Naive thymus-derived CD8-positive, alpha-beta T cell (primary cell): ENCODE results near the gene PITPNM1. TPM values are rescaled to one million over a fixed set of nuclear protein-coding genes. Genes with fewer than 3 reads are reported as not detected.
"Not testable (repeated sequence)": the region's sequence is repeated elsewhere in the genome, so short reads cannot be mapped to it uniquely, and the experiment has no call there.

ENCODE experiments used
- ATAC-seq, 2 donors: fragments of 150-1000 bp; cut with Tn5 transposase in 1 of 2; sonication (Bioruptor Pico), chemical (Tn5 transposase) in 1 of 2; 1 replicate in 1 of 2; 2 replicates in 1 of 2; pipeline ENCODE4 v1.10.0; 2021; ENCODE audit warnings: mild to moderate bottlenecking in 2 of 2, moderate library complexity in 2 of 2
- POLR2A ChIA-PET: fragments of 350-600 bp; sonication (Branson Sonifier 250); formaldehyde crosslinking; loops from one replicate; lab custom pipeline; 2021; ENCODE audit warnings: antibody characterized with exemption; lab: Charles Lee
- DNase-seq, 10 donors: peaks; one replicate each; pipeline versions ENCODE4 v3.0.0 to v3.0.0-alpha.2; 2020 to 2022
- H3K27ac Mint-ChIP-seq, 10 donors: one replicate each; pipeline ENCODE4 v1.8.0; 2020 to 2022; ENCODE audit warnings: mild to moderate bottlenecking in 10 of 10, mixed read lengths in 10 of 10, moderate library complexity in 4 of 10, inconsistent platforms in 1 of 10
- H3K27me3 Mint-ChIP-seq, 5 donors: one replicate each; pipeline ENCODE4 v1.8.0; 2021 to 2022; ENCODE audit warnings: mixed read lengths in 5 of 5
- H3K36me3 Mint-ChIP-seq, 3 donors: one replicate each; pipeline ENCODE4 v1.8.0; 2020 to 2022; ENCODE audit warnings: mixed read lengths in 3 of 3, mild to moderate bottlenecking in 2 of 3, inconsistent platforms in 1 of 3
- H3K4me1 Mint-ChIP-seq, 4 donors: one replicate each; pipeline ENCODE4 v1.8.0; 2021 to 2022; ENCODE audit warnings: mixed read lengths in 4 of 4
- H3K4me3 Mint-ChIP-seq, 10 donors: one replicate each; pipeline ENCODE4 v1.8.0; 2020 to 2022; ENCODE audit warnings: mild to moderate bottlenecking in 10 of 10, mixed read lengths in 10 of 10, moderate library complexity in 6 of 10, inconsistent platforms in 1 of 10
- H3K9me3 Mint-ChIP-seq, 9 donors: one replicate each; pipeline ENCODE4 v1.8.0; 2020 to 2022; ENCODE audit warnings: mixed read lengths in 9 of 9, mild to moderate bottlenecking in 3 of 9, inconsistent platforms in 1 of 9, moderate library complexity in 1 of 9
- polyA plus RNA-seq, 3 donors: library from polyadenylated mRNA; unstranded; fragments of 300-500 nt; fragmentation: Illumina TruSeq; gene quantifications; one replicate each; pipeline ENCODE4 v1.2.3, GENCODE V29; 2021
- total RNA-seq, 8 experiments: library from RNA in 2 of 8; stranded (reverse) in 2 of 8; gene quantifications; one replicate each; pipeline ENCODE4 v1.2.3 and lab custom pipeline; 2021 to 2026

PITPNM1 gene
- total and polyA plus RNA-seq, 5 experiments from 2014 or later = 13.8 to 120 (median 36.5) TPM

GRCh38 chr11:67466367-67466766, 38.8 kb downstream of the PITPNM1 start:
- ATAC-seq (no peak), DNase-seq (peak in 1 of 10 donors; percentile 45)
- no peaks in the 10 kb centered on the region for H3K27me3 Mint-ChIP-seq
- POLR2A ChIA-PET = interaction anchor here (1.5 to 28.8 kb wide), 11 partner anchors 19 to 115 kb away, joined by 5 to 780 read pairs (median 65); partner anchors contain the start of genes AIP, CARNS1, CORO1B and GPR152
- no peaks in the 10 kb centered on the region for H3K36me3 Mint-ChIP-seq
- no peaks in the 10 kb centered on the region for H3K9me3 Mint-ChIP-seq
- H3K4me3 Mint-ChIP-seq = peak overlapping the region in 5 of 10 donors; percentile 7 to 92 (median 53)
- H3K27ac Mint-ChIP-seq = peak overlapping the region in 8 of 10 donors; percentile 51 to 84 (median 74)
- H3K4me1 Mint-ChIP-seq = peaks cover 13 to 52% (median 39%) of the 10 kb centered on the region in 4 donors

DNA sequence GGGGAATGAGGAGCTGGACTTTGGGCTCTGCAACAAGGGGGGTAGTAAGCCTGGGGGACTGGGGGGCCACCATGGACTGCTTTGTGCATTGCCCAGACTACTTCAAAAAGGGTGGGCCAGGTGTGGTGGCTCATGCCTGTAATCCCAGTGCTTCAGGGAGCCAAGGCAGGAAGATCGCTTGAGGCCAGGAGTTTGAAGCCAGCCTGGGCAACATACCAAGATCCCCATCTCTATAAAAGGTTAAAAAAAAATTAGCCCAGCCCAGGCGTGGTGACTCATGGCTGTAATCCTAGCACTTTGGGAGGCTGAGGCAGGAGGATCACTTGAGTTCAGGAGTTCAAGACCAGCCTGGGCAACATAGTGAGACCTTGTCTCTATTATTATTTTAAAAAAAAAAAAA, 39.6 kb downstream of the PITPNM1 start:
- Mint-ChIP-seq H3K4me3 (peak overlapping the region; percentile 81 to 92 (median 88)), H3K4me1 (peaks cover 14 to 53% (median 39%) of the 10 kb centered on the region in 4 donors), H3K27ac (peak overlapping the region; percentile 82 to 97 (median 95))
- POLR2A ChIA-PET = interaction anchor here (0.8 to 28.8 kb wide), 16 partner anchors 9 to 114 kb away, joined by 3 to 780 read pairs (median 6); partner anchors contain the start of genes AIP, CABP4, CARNS1 and CDK2AP2
- not testable (repeated sequence) for H3K27me3 Mint-ChIP-seq, ATAC-seq, H3K36me3 Mint-ChIP-seq, H3K9me3 Mint-ChIP-seq
- DNase-seq = peak in 1 of 10 donors; percentile 53

GRCh38 chr11:67465189-67465510, 40.0 kb downstream of the PITPNM1 start:
- Mint-ChIP-seq H3K4me1 (peaks cover 14 to 55% (median 38%) of the 10 kb centered on the region in 4 donors), H3K27ac (peak overlapping the region; percentile 82 to 97 (median 95)), H3K4me3 (peak overlapping the region; percentile 81 to 92 (median 88)), H3K9me3 (no peaks in the 10 kb centered on the region), H3K36me3 (no peaks in the 10 kb centered on the region), H3K27me3 (no peaks in the 10 kb centered on the region)
- ATAC-seq (peak in 1 of 2 donors; percentile 3), DNase-seq (no peak)
- POLR2A ChIA-PET = interaction anchor here (0.8 to 28.8 kb wide), 16 partner anchors 10 to 114 kb away, joined by 3 to 780 read pairs (median 6); partner anchors contain the start of genes AIP, CABP4, CARNS1 and CDK2AP2

GRCh38 chr11:67464411-67465188, 40.6 kb downstream of the PITPNM1 start:
- Mint-ChIP-seq H3K9me3 (no peaks in the 10 kb centered on the region), H3K4me1 (peaks cover 18 to 55% (median 41%) of the 10 kb centered on the region in 4 donors), H3K4me3 (peak overlapping the region; percentile 81 to 92 (median 88)), H3K27ac (peak overlapping the region; percentile 82 to 97 (median 95)), H3K27me3 (no peaks in the 10 kb centered on the region), H3K36me3 (no peaks in the 10 kb centered on the region)
- ATAC-seq (peak; percentile 82), DNase-seq (peak; percentile 85 to 97 (median 91))
- POLR2A ChIA-PET = interaction anchor here (0.5 to 28.8 kb wide), 18 partner anchors 9 to 113 kb away, joined by 3 to 780 read pairs (median 5); partner anchors contain the start of genes AIP, CABP4, CARNS1 and CDK2AP2

DNA sequence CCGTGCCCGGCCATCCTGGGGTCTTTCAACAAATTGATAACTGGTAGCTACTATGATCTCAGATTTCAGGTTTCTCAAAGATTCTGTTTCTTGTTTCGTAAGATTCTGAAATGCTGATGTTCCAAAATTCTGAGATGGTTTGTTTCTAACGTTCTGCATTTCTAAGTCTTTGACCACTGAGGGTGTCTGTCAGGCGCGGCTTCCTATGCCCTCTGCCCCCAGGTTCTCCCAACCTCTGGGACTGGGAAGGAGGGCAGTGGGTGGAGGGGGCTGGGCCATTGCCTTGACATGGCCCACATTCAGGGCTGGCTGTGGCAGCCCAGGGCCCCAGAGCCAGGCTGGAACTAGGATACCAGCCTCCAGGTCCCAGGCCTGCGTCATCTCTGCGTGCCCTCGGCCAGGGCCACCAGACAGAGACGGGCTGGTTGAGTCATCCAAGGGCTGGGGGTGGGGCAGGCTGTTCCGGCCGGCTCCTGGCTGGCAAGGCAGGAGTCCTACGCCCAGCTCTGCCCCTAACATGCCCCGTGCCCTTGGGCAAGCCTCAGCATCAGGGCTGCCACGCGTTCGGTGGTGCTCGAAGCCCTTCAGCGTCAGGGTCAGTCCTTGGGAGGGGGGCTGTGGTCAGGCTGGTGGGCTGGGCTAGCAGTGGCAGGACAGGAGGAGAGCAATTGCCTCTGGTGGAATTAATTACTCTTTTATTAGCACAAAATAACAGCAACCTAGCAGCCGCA, 41.3 kb downstream of the PITPNM1 start:
- H3K36me3 Mint-ChIP-seq = no peaks in the 10 kb centered on the region
- no peaks in the 10 kb centered on the region for H3K9me3 Mint-ChIP-seq
- peak overlapping the region; percentile 81 to 92 (median 88) for H3K4me3 Mint-ChIP-seq
- ATAC-seq = no peak
- no peaks in the 10 kb centered on the region for H3K27me3 Mint-ChIP-seq
- DNase-seq = no peak
- POLR2A ChIA-PET = interaction anchor here (0.9 to 28.8 kb wide), 8 partner anchors 9 to 56 kb away, joined by 3 to 780 read pairs (median 50); partner anchors contain the start of genes AIP, CABP4, CARNS1 and CORO1B
- H3K4me1 Mint-ChIP-seq = peaks cover 18 to 57% (median 39%) of the 10 kb centered on the region in 4 donors
- H3K27ac Mint-ChIP-seq = peak overlapping the region; percentile 37 to 97 (median 94)

DNA sequence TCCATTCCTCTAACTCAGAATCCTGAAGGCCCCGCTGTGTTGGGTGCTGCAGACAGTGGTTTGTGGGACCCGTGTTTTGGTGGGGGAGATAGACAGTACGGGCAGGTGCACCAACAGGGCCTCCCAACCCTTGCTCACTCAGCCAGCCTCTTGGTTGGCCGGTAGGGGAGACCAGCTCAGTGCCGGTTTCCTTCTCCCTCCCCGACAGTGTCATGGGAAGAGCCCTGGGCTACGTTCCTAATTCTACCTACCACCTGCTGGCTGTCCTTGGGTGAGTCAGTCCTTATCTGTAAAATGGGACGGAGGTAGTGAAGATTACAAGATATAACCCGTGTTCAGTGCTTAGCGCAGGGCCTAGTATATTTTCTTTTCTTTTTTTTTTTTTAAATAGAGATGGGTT, 42.0 kb downstream of the PITPNM1 start:
- Mint-ChIP-seq H3K27me3 (no peaks in the 10 kb centered on the region), H3K27ac (peak overlapping the region in 6 of 10 donors; percentile 8 to 95 (median 44)), H3K36me3 (no peaks in the 10 kb centered on the region), H3K9me3 (no peaks in the 10 kb centered on the region), H3K4me1 (peaks cover 15 to 54% (median 36%) of the 10 kb centered on the region in 4 donors), H3K4me3 (peak overlapping the region in 3 of 10 donors; percentile 7 to 58 (median 24))
- DNase-seq (peak in 1 of 10 donors; percentile 40), ATAC-seq (no peak)
- POLR2A ChIA-PET = interaction anchor here (0.9 to 28.8 kb wide), 6 partner anchors 8 to 55 kb away, joined by 4 to 780 read pairs (median 86); partner anchors contain the start of genes AIP, CABP4, CORO1B and GPR152

DNA sequence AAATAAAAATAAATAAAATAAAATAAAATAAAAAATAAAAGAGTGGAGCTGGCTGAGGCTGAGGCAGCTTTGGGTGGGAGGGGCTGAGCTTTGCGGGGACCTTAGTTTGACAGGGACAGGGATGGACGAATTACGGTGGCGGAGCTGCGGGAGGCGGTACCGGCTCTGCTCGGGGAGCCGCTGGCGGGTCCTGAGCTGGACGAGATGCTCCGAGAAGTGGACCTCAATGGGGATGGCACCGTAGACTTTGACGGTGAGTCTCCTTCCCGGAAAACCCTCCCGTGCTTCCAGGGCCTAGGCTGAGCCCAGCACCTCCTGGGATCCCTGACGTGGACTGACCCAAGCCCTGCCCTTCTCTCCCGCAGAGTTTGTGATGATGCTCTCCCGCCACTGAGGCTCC, 46.9 kb downstream of the PITPNM1 start:
- H3K9me3 Mint-ChIP-seq = no peaks in the 10 kb centered on the region
- ATAC-seq = no peak
- H3K4me3 Mint-ChIP-seq = no peak overlapping the region
- peak in 1 of 10 donors; percentile 51 for DNase-seq
- H3K27me3 Mint-ChIP-seq = no peaks in the 10 kb centered on the region
- H3K27ac Mint-ChIP-seq = no peak overlapping the region
- POLR2A ChIA-PET = interaction anchor here (3.4 to 28.8 kb wide), 4 partner anchors 10 to 39 kb away, joined by 14 to 780 read pairs (median 83); partner anchors contain the start of genes CORO1B, GPR152, PTPRCAP and RPS6KB2
- H3K36me3 Mint-ChIP-seq = no peaks in the 10 kb centered on the region
- H3K4me1 Mint-ChIP-seq = peaks cover 0 to 34% (median 7%) of the 10 kb centered on the region in 4 donors

DNA sequence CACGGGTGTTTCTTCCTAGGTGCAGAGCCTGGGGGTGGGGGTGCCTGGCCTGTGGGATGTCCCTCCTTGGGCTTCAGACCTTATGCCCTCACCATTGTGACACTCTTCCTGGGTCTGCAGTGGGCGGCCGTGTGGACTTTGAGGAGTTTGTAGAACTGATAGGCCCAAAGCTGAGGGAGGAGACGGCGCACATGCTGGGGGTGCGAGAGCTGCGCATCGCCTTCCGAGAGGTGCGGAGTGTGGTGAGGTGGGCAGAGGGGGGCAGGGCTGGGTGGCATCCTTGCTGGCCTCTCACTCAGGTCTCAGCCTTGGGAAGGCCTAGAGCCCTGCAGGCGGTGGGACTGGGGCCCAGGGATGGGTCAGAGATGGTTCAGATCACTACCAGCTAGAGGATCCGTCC, 47.7 kb downstream of the PITPNM1 start:
- no peaks in the 10 kb centered on the region for H3K27me3 Mint-ChIP-seq

GRCh38 chr11:67456068-67456705, 49.0 kb downstream of the PITPNM1 start:
- Mint-ChIP-seq H3K27ac (no peak overlapping the region), H3K36me3 (no peaks in the 10 kb centered on the region), H3K4me1 (peaks cover 0 to 31% (median 11%) of the 10 kb centered on the region in 4 donors), H3K4me3 (no peak overlapping the region), H3K9me3 (no peaks in the 10 kb centered on the region), H3K27me3 (no peaks in the 10 kb centered on the region)
- POLR2A ChIA-PET = interaction anchor here (0.6 to 28.8 kb wide), 6 partner anchors 9 to 39 kb away, joined by 3 to 780 read pairs (median 14); partner anchors contain the start of genes CORO1B, PTPRCAP, RPS6KB2 and TMEM134
- ATAC-seq = no peak
- DNase-seq = peak in 1 of 10 donors; percentile 34

More for the DNA sequence above, 47.7 kb downstream of the PITPNM1 start:
- Mint-ChIP-seq H3K36me3 (no peaks in the 10 kb centered on the region), H3K9me3 (no peaks in the 10 kb centered on the region), H3K27ac (peak overlapping the region in 3 of 10 donors; percentile 19 to 73 (median 56)), H3K4me3 (peak overlapping the region in 1 of 10 donors; percentile 37), H3K4me1 (peaks cover 0 to 30% (median 8%) of the 10 kb centered on the region in 4 donors)
- POLR2A ChIA-PET = interaction anchor here (3.4 to 28.8 kb wide), 4 partner anchors 10 to 23 kb away, joined by 20 to 780 read pairs (median 83); partner anchors contain the start of genes CORO1B, GPR152, PTPRCAP and RPS6KB2
- DNase-seq (peak in 1 of 10 donors; percentile 56), ATAC-seq (no peak)

DNA sequence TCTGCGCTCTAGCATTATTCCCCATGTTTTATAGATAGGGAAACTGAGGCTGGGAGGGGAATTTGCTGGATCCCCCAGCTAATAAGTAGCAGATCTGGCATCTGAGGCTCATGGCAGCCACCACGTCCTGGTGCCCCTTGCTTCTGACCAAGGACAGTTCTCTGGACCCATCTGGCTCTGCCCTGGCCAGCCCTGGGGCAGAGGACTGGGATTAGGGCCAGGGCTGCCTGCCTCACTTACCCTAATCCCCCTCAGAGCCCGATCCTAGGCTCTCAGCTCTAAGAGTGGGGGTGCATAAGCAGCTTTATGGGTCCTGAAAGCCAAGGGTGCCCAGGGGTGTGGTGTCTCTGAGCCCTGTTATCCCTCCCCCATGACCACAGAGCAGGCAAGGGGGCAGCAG, 50.1 kb downstream of the PITPNM1 start, which contains the start of gene CABP4:
Gene CABP4 (plus strand): TSS at position 301 of the 400 bp plus-strand sequence. CDS start 70 bp downstream, at position 371.
- peak within 1 kb of the TSS in 2 of 10 donors; percentile 69 to 72 for H3K27ac Mint-ChIP-seq
- H3K4me3 Mint-ChIP-seq = peak within 1 kb of the TSS in 1 of 10 donors; percentile 41

More for the DNA sequence above, 50.1 kb downstream of the PITPNM1 start, which contains the start of gene CABP4:
- H3K9me3 Mint-ChIP-seq = no peaks in the 10 kb centered on the region
- ATAC-seq (no peak), DNase-seq (peak in 1 of 10 donors; percentile 32)
- H3K36me3 Mint-ChIP-seq = no peaks in the 10 kb centered on the region
- H3K4me1 Mint-ChIP-seq = peaks cover 2 to 34% (median 14%) of the 10 kb centered on the region in 4 donors
- POLR2A ChIA-PET = interaction anchor here (1.0 to 28.8 kb wide), 5 partner anchors 8 to 20 kb away, joined by 4 to 780 read pairs (median 20); partner anchors contain the start of genes CORO1B, PTPRCAP, RPS6KB2 and TMEM134
- no peaks in the 10 kb centered on the region for H3K27me3 Mint-ChIP-seq
